Liver (tissue), 9 donors: Measurements from ENCODE around the gene CRMP1. TPM values are rescaled to one million over a fixed set of nuclear protein-coding genes. Genes with fewer than 3 reads are reported as not detected.

Experiments
- DNase-seq: peaks from one replicate; pipeline ENCODE4 v3.0.0-alpha.2; 2017; ENCODE audit warnings: low spot score
- H3K27ac ChIP-seq, 2 donors: one replicate each; pipeline ENCODE4 v1.7.0; 2013; ENCODE audit warnings: inconsistent platforms in 2 of 2, low read length in 2 of 2, control low read depth in 1 of 2, low read depth in 1 of 2, mild to moderate bottlenecking in 1 of 2
- H3K27me3 ChIP-seq, 4 donors: one replicate each; pipeline versions ENCODE4 v1.6.1 to v1.7.0; 2013; ENCODE audit warnings: low read length in 3 of 4, inconsistent platforms in 1 of 4, mild to moderate bottlenecking in 1 of 4, moderate library complexity in 1 of 4; ENCODE audit not compliant: control insufficient read depth in 4 of 4, insufficient read depth in 4 of 4
- H3K36me3 ChIP-seq, 4 donors: one replicate each; pipeline versions ENCODE4 v1.6.1 to v1.7.0; 2013; ENCODE audit warnings: low read length in 3 of 4, mild to moderate bottlenecking in 3 of 4, low read depth in 1 of 4, moderate library complexity in 1 of 4; ENCODE audit not compliant: control insufficient read depth in 4 of 4, insufficient read depth in 3 of 4
- H3K4me1 ChIP-seq, 4 donors: one replicate each; pipeline versions ENCODE4 v1.6.1 to v1.7.0; 2013; ENCODE audit warnings: low read length in 3 of 4, mild to moderate bottlenecking in 3 of 4, moderate library complexity in 1 of 4; ENCODE audit not compliant: control insufficient read depth in 4 of 4, insufficient read depth in 4 of 4
- H3K4me3 ChIP-seq, 3 donors: one replicate each; pipeline versions ENCODE4 v1.6.1 to v1.7.0; 2013; ENCODE audit warnings: low read length in 3 of 3, control low read depth in 1 of 3, low read depth in 1 of 3, mild to moderate bottlenecking in 1 of 3
- H3K9ac ChIP-seq, 2 donors: one replicate each; pipeline ENCODE4 v1.7.0; 2013; ENCODE audit warnings: low read length in 2 of 2, mild to moderate bottlenecking in 2 of 2, moderate library complexity in 2 of 2, control low read depth in 1 of 2, low read depth in 1 of 2
- H3K9me3 ChIP-seq, 4 donors: one replicate each; pipeline versions ENCODE4 v1.6.1 to v1.7.0; 2013; ENCODE audit warnings: low read length in 3 of 4; ENCODE audit not compliant: control insufficient read depth in 4 of 4
- EGR1 ChIP-seq, 2 donors: IDR thresholded peaks; 2 replicates each; pipeline ENCODE4 v1.6.1; 2016 to 2018; ENCODE audit warnings: antibody characterized with exemption in 2 of 2, low read depth in 2 of 2
- FOXA1 ChIP-seq: IDR thresholded peaks from 2 replicates; pipeline ENCODE4 v1.6.1; 2016; ENCODE audit warnings: antibody characterized with exemption
- FOXA2 ChIP-seq: IDR thresholded peaks from 2 replicates; pipeline ENCODE4 v1.6.1; 2016; ENCODE audit warnings: antibody characterized with exemption
- GABPA ChIP-seq, 2 donors: IDR thresholded peaks in 1 of 2; conservative IDR thresholded peaks in 1 of 2; 2 replicates each; pipeline ENCODE4 v1.6.1; 2016; ENCODE audit warnings: antibody characterized with exemption in 2 of 2, mild to moderate bottlenecking in 1 of 2, moderate library complexity in 1 of 2
- HNF4A ChIP-seq, 2 donors: conservative IDR thresholded peaks; 2 replicates each; pipeline ENCODE4 v1.6.1; 2016; ENCODE audit warnings: antibody characterized with exemption in 2 of 2, mild to moderate bottlenecking in 2 of 2
- HNF4G ChIP-seq: IDR thresholded peaks from 2 replicates; pipeline ENCODE4 v1.6.1; 2016; ENCODE audit warnings: antibody characterized with exemption
- JUND ChIP-seq, 2 donors: IDR thresholded peaks; 2 replicates each; pipeline ENCODE4 v1.6.1; 2016; ENCODE audit warnings: antibody characterized with exemption in 2 of 2
- MAX ChIP-seq: IDR thresholded peaks from 2 replicates; pipeline ENCODE4 v1.6.1; 2016; ENCODE audit warnings: antibody characterized with exemption
- RAD21 ChIP-seq, 2 donors: IDR thresholded peaks; 2 replicates each; pipeline ENCODE4 v1.6.1; 2016; ENCODE audit warnings: antibody characterized with exemption in 2 of 2, mild to moderate bottlenecking in 2 of 2
- REST ChIP-seq: IDR thresholded peaks from 2 replicates; pipeline ENCODE4 v1.6.1; 2016; ENCODE audit warnings: antibody characterized with exemption, mild to moderate bottlenecking
- RXRA ChIP-seq, 2 donors: IDR thresholded peaks; 2 replicates each; pipeline ENCODE4 v1.6.1; 2017 to 2018; ENCODE audit warnings: antibody characterized with exemption in 2 of 2, mild to moderate bottlenecking in 1 of 2
- SP1 ChIP-seq: IDR thresholded peaks from 2 replicates; pipeline ENCODE4 v1.6.1; 2018; ENCODE audit warnings: antibody characterized with exemption, mild to moderate bottlenecking
- TAF1 ChIP-seq: conservative IDR thresholded peaks from 2 replicates; pipeline ENCODE4 v1.6.1; 2016; ENCODE audit warnings: antibody characterized with exemption, mild to moderate bottlenecking
- YY1 ChIP-seq: IDR thresholded peaks from 2 replicates; pipeline ENCODE4 v1.6.1; 2016; ENCODE audit warnings: antibody characterized with exemption, mild to moderate bottlenecking
- ZBTB33 ChIP-seq: IDR thresholded peaks from 2 replicates; pipeline ENCODE4 v1.6.1; 2016; ENCODE audit warnings: antibody characterized with exemption
- WGBS: extraction: QIAGEN DNeasy Blood & Tissue Kit; methylation state at CpG from one replicate; pipeline ENCODE4 v1.1.7; 2013; 5-methylcytosine and 5-hydroxymethylcytosine counted together
- polyA plus RNA-seq, 2 donors: library from polyadenylated mRNA; stranded (reverse) in 1 of 2; unstranded in 1 of 2; fragments of 200-250 nt in 1 of 2; fragments of >200 nt in 1 of 2; fragmentation: Nextera tagmentation in 1 of 2; extraction: Ambion mirVana in 1 of 2; gene quantifications; one replicate each; pipeline versions ENCODE4 v1.2.1 to v1.2.3, GENCODE V29; 2013 to 2015
- total RNA-seq, 2 donors: library from RNA; depleted of rRNA; stranded (reverse); fragments of >200 nt; gene quantifications; one replicate each; pipeline ENCODE4 v1.2.3, GENCODE V29; 2014
- TF ChIP-seq, protein P1 (sequence below): fragments of 150-350 bp; IDR thresholded peaks from 2 replicates; pipeline ENCODE4 v1.5.1; 2017; ENCODE audit warnings: improper control_type of control experiment, low read depth, low read length; ENCODE audit not compliant: missing input control
- TF ChIP-seq, protein P2 (sequence below): IDR thresholded peaks from 2 replicates; pipeline ENCODE4 v1.6.1; 2016; ENCODE audit warnings: antibody characterized with exemption
- donor health status: healthy.
- donor health status: healthy.
- donor health status: healthy.
- donor health status: healthy.
- donor health status: healthy.

Gene CRMP1
- total and polyA plus RNA-seq, 4 donors = 0.06 to 0.42 (median 0.12) TPM

DNA sequence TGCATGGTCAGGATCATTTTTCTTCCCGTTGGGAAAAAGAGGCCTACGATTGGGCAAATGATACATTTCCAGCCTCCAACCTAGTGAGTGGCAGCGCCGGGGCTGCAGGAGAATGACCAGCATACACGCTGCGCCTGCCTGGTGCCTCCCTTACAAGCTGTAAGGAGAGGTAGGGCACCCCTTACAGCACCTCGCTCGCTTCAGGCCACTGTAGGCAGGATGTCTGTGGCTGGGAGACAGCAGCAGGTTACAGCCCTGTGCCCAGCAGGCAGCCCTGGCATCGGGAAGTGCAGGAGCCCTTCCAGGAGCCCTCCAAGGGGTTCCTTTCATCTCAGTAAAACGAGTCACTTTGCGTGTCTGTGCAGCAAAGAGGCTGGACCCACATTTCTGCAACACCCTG lies 93.5 kb downstream of the CRMP1 start:
- H3K9ac ChIP-seq = no peak overlapping the region
- H3K4me3 ChIP-seq = no peak overlapping the region
- H3K27me3 ChIP-seq = peaks cover 0 to 3% (median 0%) of the 10 kb centered on the region in 4 donors
- H3K9me3 ChIP-seq = no peaks in the 10 kb centered on the region
- TF ChIP-seq MAX (no peak), HNF4G (no peak), GABPA (IDR thresholded peaks at IDR 0.05 in 1 of 2, conservative IDR thresholded peaks at IDR 0.05 in 1 of 2) (no peak), SP1 (no peak)
- WGBS = 90% methylated on average over 11 of the region's 11 CpGs
- no peak overlapping the region for H3K27ac ChIP-seq
- no peaks in the 10 kb centered on the region for H3K4me1 ChIP-seq
- DNase-seq = no peak
- peaks cover 0 to 5% (median 1%) of the 10 kb centered on the region in 4 donors for H3K36me3 ChIP-seq

DNA sequence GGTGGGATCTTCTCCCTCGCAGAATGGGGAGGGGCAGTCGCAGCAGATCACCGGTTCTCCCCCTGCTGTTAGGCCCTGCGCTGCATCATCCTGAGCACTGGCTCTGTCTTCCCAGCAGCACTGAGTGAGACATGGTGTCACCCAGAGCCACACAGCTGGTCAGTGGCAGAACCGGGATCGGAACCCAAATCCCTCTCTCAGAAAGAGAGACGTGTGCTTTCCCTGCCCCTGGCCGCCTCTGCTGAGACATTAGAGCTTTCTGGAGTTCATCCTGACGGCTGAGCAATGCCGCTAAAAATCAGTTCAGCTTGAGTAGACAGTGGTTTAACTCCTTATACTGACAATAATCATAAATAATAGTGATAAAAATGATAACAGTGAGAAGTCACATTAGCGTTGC lies 93.9 kb downstream of the CRMP1 start:
- H3K4me3 ChIP-seq = no peak overlapping the region
- H3K9me3 ChIP-seq = no peaks in the 10 kb centered on the region
- WGBS = 95% methylated on average over 11 of the region's 11 CpGs
- H3K9ac ChIP-seq = no peak overlapping the region
- peaks cover 0 to 3% (median 0%) of the 10 kb centered on the region in 4 donors for H3K27me3 ChIP-seq
- H3K36me3 ChIP-seq = peaks cover 0 to 3% (median 1%) of the 10 kb centered on the region in 4 donors
- DNase-seq = no peak
- TF ChIP-seq GABPA (IDR thresholded peaks at IDR 0.05 in 1 of 2, conservative IDR thresholded peaks at IDR 0.05 in 1 of 2) (no peak), HNF4G (no peak)
- no peak overlapping the region for H3K27ac ChIP-seq
- no peaks in the 10 kb centered on the region for H3K4me1 ChIP-seq

DNA sequence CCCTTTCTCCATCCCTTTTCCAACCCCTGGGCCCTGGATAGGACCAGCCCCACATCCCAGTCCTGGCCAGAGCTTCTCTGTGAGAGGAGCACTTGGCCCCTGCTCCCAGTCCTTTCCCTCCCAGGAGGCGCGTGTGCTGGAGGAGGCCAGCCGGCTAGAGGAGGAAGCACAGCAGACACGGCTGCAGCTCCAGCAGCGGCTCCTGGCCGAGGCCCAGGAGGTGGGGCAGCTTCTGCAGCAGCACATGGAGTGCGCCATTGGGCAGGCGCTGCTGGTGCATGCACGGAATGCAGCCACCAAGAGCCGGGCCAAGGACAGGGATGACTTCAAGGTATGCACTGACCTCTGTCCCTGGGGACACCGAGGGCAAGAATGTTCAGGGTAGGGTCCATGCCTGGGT lies 94.4 kb downstream of the CRMP1 start:
- Histone ChIP-seq H3K4me1 (no peaks in the 10 kb centered on the region), H3K9ac (no peak overlapping the region), H3K27ac (no peak overlapping the region), H3K27me3 (peaks cover 0 to 3% (median 0%) of the 10 kb centered on the region in 4 donors), H3K36me3 (peaks cover 0 to 3% (median 1%) of the 10 kb centered on the region in 4 donors), H3K4me3 (no peak overlapping the region), H3K9me3 (no peaks in the 10 kb centered on the region)
- WGBS = 81% methylated on average over 11 of the region's 11 CpGs
- TF ChIP-seq FOXA1 (no peak), HNF4G (no peak), JUND (IDR thresholded peaks at IDR 0.05) (no peak), TAF1 (no peak), MAX (no peak), ZBTB33 (no peak), FOXA2 (no peak), YY1 (no peak), REST (no peak), HNF4A (conservative IDR thresholded peaks at IDR 0.05) (no peak), RAD21 (IDR thresholded peaks at IDR 0.05) (no peak), RXRA (IDR thresholded peaks at IDR 0.05) (no peak), GABPA (IDR thresholded peaks at IDR 0.05 in 1 of 2, conservative IDR thresholded peaks at IDR 0.05 in 1 of 2) (no peak), EGR1 (IDR thresholded peaks at IDR 0.05; ENCODE audit: low read depth in 2 of 2) (no peak)
- TF ChIP-seq, protein P1, sequence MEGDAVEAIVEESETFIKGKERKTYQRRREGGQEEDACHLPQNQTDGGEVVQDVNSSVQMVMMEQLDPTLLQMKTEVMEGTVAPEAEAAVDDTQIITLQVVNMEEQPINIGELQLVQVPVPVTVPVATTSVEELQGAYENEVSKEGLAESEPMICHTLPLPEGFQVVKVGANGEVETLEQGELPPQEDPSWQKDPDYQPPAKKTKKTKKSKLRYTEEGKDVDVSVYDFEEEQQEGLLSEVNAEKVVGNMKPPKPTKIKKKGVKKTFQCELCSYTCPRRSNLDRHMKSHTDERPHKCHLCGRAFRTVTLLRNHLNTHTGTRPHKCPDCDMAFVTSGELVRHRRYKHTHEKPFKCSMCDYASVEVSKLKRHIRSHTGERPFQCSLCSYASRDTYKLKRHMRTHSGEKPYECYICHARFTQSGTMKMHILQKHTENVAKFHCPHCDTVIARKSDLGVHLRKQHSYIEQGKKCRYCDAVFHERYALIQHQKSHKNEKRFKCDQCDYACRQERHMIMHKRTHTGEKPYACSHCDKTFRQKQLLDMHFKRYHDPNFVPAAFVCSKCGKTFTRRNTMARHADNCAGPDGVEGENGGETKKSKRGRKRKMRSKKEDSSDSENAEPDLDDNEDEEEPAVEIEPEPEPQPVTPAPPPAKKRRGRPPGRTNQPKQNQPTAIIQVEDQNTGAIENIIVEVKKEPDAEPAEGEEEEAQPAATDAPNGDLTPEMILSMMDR = no peak
- TF ChIP-seq, protein P2, sequence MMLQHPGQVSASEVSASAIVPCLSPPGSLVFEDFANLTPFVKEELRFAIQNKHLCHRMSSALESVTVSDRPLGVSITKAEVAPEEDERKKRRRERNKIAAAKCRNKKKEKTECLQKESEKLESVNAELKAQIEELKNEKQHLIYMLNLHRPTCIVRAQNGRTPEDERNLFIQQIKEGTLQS = no peak
- no peak for DNase-seq
